GM12878 (cell line): ENCODE data around the gene PAX3. TPM values are rescaled to one million over a fixed set of nuclear protein-coding genes. Genes with fewer than 3 reads are reported as not detected.

Experiments
- ATAC-seq: fragments of 200-7000 bp; cut with Tn5 transposase; 3 replicates; pipeline ENCODE4 v1.9.1; 2020; ENCODE audit warnings: mild to moderate bottlenecking, moderate library complexity
- BruUV-seq: library from RNA; stranded (reverse); fragments of 400-500 nt; replicated peaks from 2 replicates; lab custom pipeline; 2021; lab: Mats Ljungman, UMichigan
- CTCF ChIA-PET: fragments of 300-600 bp; sonication (Branson Sonifier 250); formaldehyde crosslinking; extraction: SDS; loops from one replicate; lab custom pipeline; 2021; ENCODE audit warnings: inconsistent platforms; lab: Yijun Ruan, JAX
- POLR2A ChIA-PET: fragments of 350-600 bp; formaldehyde crosslinking; extraction: SDS; loops from one replicate; lab custom pipeline; 2021; ENCODE audit warnings: inconsistent platforms; lab: Charles Lee
- RAD21 ChIA-PET: fragments of 300-600 bp; sonication (Branson Sonifier 250); formaldehyde crosslinking; loops from one replicate; lab custom pipeline; 2023; ENCODE audit warnings: antibody characterized with exemption; ENCODE audit not compliant: unreplicated experiment; lab: Charles Lee
- SMC1A ChIA-PET: fragments of 300-600 bp; sonication (Branson Sonifier 250); formaldehyde crosslinking; loops from one replicate; lab custom pipeline; 2023; ENCODE audit not compliant: unreplicated experiment, uncharacterized antibody; lab: Charles Lee
- DNase-seq: peaks from one replicate; pipeline ENCODE4 v3.0.0-alpha.2; 2011; ENCODE audit warnings: low read depth, low spot score
- FAIRE-seq: peaks from 3 replicates; lab custom pipeline; 2011; peaks lifted over from hg19 to GRCh38; lab: Jason Lieb, UNC
- H2AFZ ChIP-seq: 2 replicates; pipeline ENCODE4 v1.6.0; 2011; ENCODE audit warnings: low read depth, low read length, control low read depth; ENCODE audit not compliant: control insufficient read depth
- H3K27ac ChIP-seq: 2 replicates; pipeline ENCODE4 v1.5.1; 2011; ENCODE audit warnings: control low read depth; ENCODE audit not compliant: control insufficient read depth, insufficient read depth
- H3K27me3 ChIP-seq, 2 experiments: replicated peaks in 1 of 2; 2 replicates each; pipeline versions ENCODE4 v1.6.0 to v1.6.1; 2011; ENCODE audit warnings: low read length in 1 of 2; ENCODE audit not compliant: control insufficient read depth in 2 of 2, insufficient read depth in 2 of 2
- H3K36me3 ChIP-seq, 2 experiments: 2 replicates each; pipeline ENCODE4 v1.5.1; 2011; ENCODE audit warnings: low read length in 1 of 2; ENCODE audit not compliant: control insufficient read depth in 2 of 2, insufficient read depth in 2 of 2
- H3K4me1 ChIP-seq: 2 replicates; pipeline ENCODE4 v1.6.1; 2011; ENCODE audit warnings: mild to moderate bottlenecking, low read length, moderate library complexity, mixed read lengths; ENCODE audit not compliant: control insufficient read depth, insufficient read depth
- H3K4me2 ChIP-seq: 2 replicates; pipeline ENCODE4 v1.6.0; 2011; ENCODE audit warnings: control low read depth; ENCODE audit not compliant: control insufficient read depth, insufficient read depth
- H3K4me3 ChIP-seq: fragments of 200-600 bp; sonication (generic); 2 replicates; pipeline ENCODE4 v1.5.1; 2016
- H3K79me2 ChIP-seq: 2 replicates; pipeline ENCODE4 v1.6.0; 2011; ENCODE audit warnings: low read length; ENCODE audit not compliant: control insufficient read depth, insufficient read depth
- H3K9ac ChIP-seq: 2 replicates; pipeline ENCODE4 v1.8.0; 2011; ENCODE audit warnings: low read length, control low read depth, mixed read lengths; ENCODE audit not compliant: control insufficient read depth, insufficient read depth
- H3K9me3 ChIP-seq: replicated peaks from 3 replicates; pipeline ENCODE4 v1.5.1; 2011; ENCODE audit warnings: mild to moderate bottlenecking, low read length; ENCODE audit not compliant: control insufficient read depth, insufficient read depth
- H4K20me1 ChIP-seq: 2 replicates; pipeline ENCODE4 v1.6.0; 2011; ENCODE audit not compliant: control insufficient read depth, insufficient read depth
- ATF2 ChIP-seq: IDR thresholded peaks from 2 replicates; pipeline ENCODE4 v1.6.1; 2012; ENCODE audit warnings: low read length, inconsistent platforms
- BCLAF1 ChIP-seq: fragments of 450-650 bp; IDR thresholded peaks from 2 replicates; pipeline ENCODE4 v1.6.1; 2017; ENCODE audit warnings: antibody characterized with exemption, mild to moderate bottlenecking, moderate library complexity
- CHD4 ChIP-seq: fragments of 200-600 bp; sonication (generic); IDR thresholded peaks from 2 replicates; pipeline ENCODE4 v1.6.1; 2016; ENCODE audit warnings: mild to moderate bottlenecking
- ESRRA ChIP-seq: IDR thresholded peaks from 2 replicates; pipeline ENCODE4 v1.6.1; 2012; ENCODE audit warnings: mild to moderate bottlenecking, low read length, improper control_type of control experiment
- IKZF1 ChIP-seq: fragments of 450-650 bp; conservative IDR thresholded peaks from 2 replicates; pipeline ENCODE4 v1.6.1; 2017; ENCODE audit warnings: antibody characterized with exemption, mild to moderate bottlenecking
- IRF3 ChIP-seq: fragments of 450-650 bp; IDR thresholded peaks from 2 replicates; pipeline ENCODE4 v1.6.1; 2014; ENCODE audit warnings: mild to moderate bottlenecking
- MTA3 ChIP-seq: IDR thresholded peaks from 2 replicates; pipeline ENCODE4 v1.6.1; 2012; ENCODE audit warnings: low read length, inconsistent platforms, borderline replicate concordance
- NBN ChIP-seq: fragments of 450-650 bp; IDR thresholded peaks from 2 replicates; pipeline ENCODE4 v1.6.1; 2016
- PML ChIP-seq: IDR thresholded peaks from 2 replicates; pipeline ENCODE4 v1.6.1; 2012; ENCODE audit warnings: low read length, inconsistent platforms
- POLR2A ChIP-seq: IDR thresholded peaks from 2 replicates; pipeline ENCODE4 v1.6.1; 2011; ENCODE audit warnings: low read depth, mild to moderate bottlenecking, low read length
- USF2 ChIP-seq: IDR thresholded peaks from 2 replicates; pipeline ENCODE4 v1.6.1; 2011; ENCODE audit warnings: low read depth, low read length, improper control_type of control experiment, borderline replicate concordance
- YY1 ChIP-seq: IDR thresholded peaks from 2 replicates; pipeline ENCODE4 v1.6.1; 2011; ENCODE audit warnings: low read depth, mild to moderate bottlenecking, low read length
- WGBS: methylation state at CpG from one replicate; pipeline ENCODE4 v1.1.6; 2016; ENCODE audit warnings: low lambda C conversion rate; ENCODE audit not compliant: insufficient replicate concordance, insufficient coverage; ENCODE audit errors: missing lambda C conversion rate; 5-methylcytosine and 5-hydroxymethylcytosine counted together
- in situ Hi-C: fragments of 300-500 bp; cut with MboI; formaldehyde crosslinking; loops from 9 replicates; pipeline ENCODE4 v1.14.3; 2018; ENCODE audit warnings: mixed read lengths
- intact Hi-C: fragments of 100-400 bp; cut with micrococcal nuclease; formaldehyde crosslinking; loops from one replicate; pipeline ENCODE4 v1.14.2; 2022; ENCODE audit not compliant: unreplicated experiment
- polyA plus RNA-seq, 11 experiments: library from polyadenylated mRNA; depleted of rRNA in 4 of 11; unstranded in 6 of 11; stranded (reverse) in 5 of 11; fragments of >200 nt; fragmentation: Nextera tagmentation in 4 of 11; fragmentation: Illumina TruSeq in 1 of 11; extraction: Ambion mirVana in 4 of 11; extraction: Trizol in 1 of 11; gene quantifications; 1 replicate in 1 of 11; 2 replicates in 10 of 11; pipeline versions ENCODE4 v1.2.1 to v1.2.3, GENCODE V29; 2011 to 2016; ENCODE audit warnings: inconsistent platforms in 2 of 11, missing spikeins in 2 of 11, low read depth in 1 of 11
- total RNA-seq, 4 experiments: library from RNA; depleted of rRNA in 3 of 4; stranded (reverse); fragments of >200 nt in 3 of 4; fragmentation: Illumina TruSeq in 1 of 4; extraction: Trizol in 1 of 4; gene quantifications; 2 replicates each; pipeline versions ENCODE4 v1.2.1 to v1.2.3, GENCODE V29; 2013 to 2021

PAX3 gene
- total and polyA plus RNA-seq, 10 of the 15 experiments (the other 5 are each of a cell fraction or from before 2014, with no cell fraction given) = not detected

- no peak for TF ChIP-seq BCLAF1
Observed at GRCh38 chr2:222261504-222261903, 37.3 kb downstream of the PAX3 start (continued).

- in situ Hi-C loops (no loop called here), intact Hi-C loops (no loop called here)
- ChIA-PET CTCF (no interaction called here), POLR2A (no interaction called here)
- no peak for ATAC-seq
- H3K36me3 ChIP-seq = no peaks in the 10 kb centered on the region
- no peak overlapping the region for H2AFZ ChIP-seq
- FAIRE-seq = no peak
- BruUV-seq = no TSS peak
- no peaks in the 10 kb centered on the region for H4K20me1 ChIP-seq
- WGBS = 4% methylated on average over 6 of the region's 6 CpGs
- no peak overlapping the region for H3K4me2 ChIP-seq
- peaks cover 0 to 5% of the 10 kb centered on the region in 2 experiments; a peak in 2 of 4 replicates for H3K27me3 ChIP-seq
- no peak overlapping the region for H3K27ac ChIP-seq
- no peaks in the 10 kb centered on the region for H3K4me1 ChIP-seq
- DNase-seq = no peak
- H3K79me2 ChIP-seq = no peaks in the 10 kb centered on the region
- TF ChIP-seq YY1 (no peak), IRF3 (no peak), CHD4 (no peak), PML (no peak), NBN (no peak), POLR2A (no peak), USF2 (no peak), MTA3 (no peak), ESRRA (no peak), IKZF1 (no peak), ATF2 (no peak)
- TF ChIP-seq, all 136 proteins: peak for 0
- SMC1A ChIA-PET = no interaction called here
- Histone ChIP-seq H3K9ac (no peak overlapping the region), H3K9me3 (no peaks in the 10 kb centered on the region), H3K4me3 (no peak overlapping the region)
- RAD21 ChIA-PET = no interaction called here
Observed at GRCh38 chr2:222257645-222258044, 41.2 kb downstream of the PAX3 start.
